B cell (primary cell): ENCODE results near the gene LSP1. TPM values are rescaled to one million over a fixed set of nuclear protein-coding genes. Genes with fewer than 3 reads are reported as not detected.

Experiments
- ATAC-seq: fragments of 200-7000 bp; cut with Tn5 transposase; one replicate; pipeline ENCODE4 v1.10.0; 2021; ENCODE audit warnings: low read depth, mild to moderate bottlenecking, moderate number of reproducible peaks, moderate library complexity
- CTCF ChIA-PET: fragments of 350-600 bp; sonication (Branson Sonifier 250); formaldehyde crosslinking; loops from one replicate; lab custom pipeline; 2021; ENCODE audit warnings: antibody characterized with exemption, inconsistent platforms; lab: Charles Lee
- POLR2A ChIA-PET: fragments of 350-600 bp; sonication (Branson Sonifier 250); formaldehyde crosslinking; loops from one replicate; lab custom pipeline; 2021; ENCODE audit warnings: antibody characterized with exemption; lab: Charles Lee
- DNase-seq: peaks from one replicate; pipeline ENCODE4 v3.0.0; 2013
- H2AFZ ChIP-seq: 2 replicates; pipeline ENCODE4 v1.6.1; 2012; ENCODE audit warnings: mild to moderate bottlenecking, low read depth, low read length; ENCODE audit not compliant: insufficient read depth, poor library complexity, severe bottlenecking
- H3K27ac ChIP-seq, 2 donors: 1 replicate in 1 of 2; 2 replicates in 1 of 2; pipeline ENCODE4 v1.5.1; 2012 to 2013; ENCODE audit warnings: low read length in 2 of 2, mild to moderate bottlenecking in 2 of 2, moderate library complexity in 1 of 2
- H3K27me3 ChIP-seq, 4 experiments: fragments of 200-600 bp in 1 of 4; sonication (generic) in 1 of 4; replicated peaks in 1 of 4; 1 replicate in 2 of 4; 2 replicates in 2 of 4; pipeline versions ENCODE4 v1.6.1 to v1.7.0; 2013 to 2016; ENCODE audit warnings: low read length in 3 of 4, mild to moderate bottlenecking in 2 of 4, mixed read lengths in 1 of 4, moderate library complexity in 1 of 4; ENCODE audit not compliant: insufficient read depth in 4 of 4, control insufficient read depth in 3 of 4; ENCODE audit errors: control extremely low read depth in 1 of 4
- H3K36me3 ChIP-seq, 2 experiments: replicated peaks in 1 of 2; 1 replicate in 1 of 2; 2 replicates in 1 of 2; pipeline versions ENCODE4 v1.6.1 to v1.7.1; 2013; ENCODE audit warnings: low read length in 1 of 2; ENCODE audit not compliant: insufficient read depth in 2 of 2, control insufficient read depth in 1 of 2; ENCODE audit errors: control extremely low read depth in 1 of 2, extremely low read depth in 1 of 2
- H3K4me1 ChIP-seq, 2 donors: fragments of 200-600 bp in 1 of 2; sonication (generic) in 1 of 2; 1 replicate in 1 of 2; 2 replicates in 1 of 2; pipeline versions ENCODE4 v1.5.1 to v1.6.1; 2013 to 2017; ENCODE audit warnings: low read length in 2 of 2; ENCODE audit not compliant: control insufficient read depth in 2 of 2, insufficient read depth in 2 of 2
- H3K4me2 ChIP-seq: replicated peaks from 2 replicates; pipeline ENCODE3; 2012; ENCODE audit warnings: mild to moderate bottlenecking, low read depth, low read length; ENCODE audit not compliant: poor library complexity, severe bottlenecking
- H3K4me3 ChIP-seq, 5 experiments: fragments of 200-600 bp in 1 of 5; sonication (generic) in 1 of 5; 1 replicate in 3 of 5; 2 replicates in 2 of 5; pipeline versions ENCODE4 v1.5.1 to v1.7.0; 2011 to 2016; ENCODE audit warnings: low read length in 4 of 5, mild to moderate bottlenecking in 4 of 5, low read depth in 2 of 5, control low read depth in 1 of 5, moderate library complexity in 1 of 5; ENCODE audit not compliant: insufficient read depth in 1 of 5; ENCODE audit errors: control extremely low read depth in 1 of 5, extremely low read depth in 1 of 5
- H3K79me2 ChIP-seq: fragments of 200-600 bp; sonication (generic); one replicate; pipeline ENCODE4 v1.6.0; 2016; ENCODE audit warnings: low read length; ENCODE audit not compliant: control insufficient read depth, insufficient read depth
- H3K9ac ChIP-seq: fragments of 200-600 bp; sonication (generic); 2 replicates; pipeline ENCODE4 v1.6.1; 2017; ENCODE audit warnings: mild to moderate bottlenecking, low read length, moderate library complexity
- H3K9me3 ChIP-seq, 3 donors: one replicate each; pipeline versions ENCODE4 v1.6.1 to v1.7.1; 2013; ENCODE audit warnings: low read length in 2 of 3; ENCODE audit not compliant: control insufficient read depth in 2 of 3, insufficient read depth in 1 of 3; ENCODE audit errors: control extremely low read depth in 1 of 3
- H4K20me1 ChIP-seq: 2 replicates; pipeline ENCODE4 v1.6.0; 2012; ENCODE audit warnings: mild to moderate bottlenecking, low read length; ENCODE audit not compliant: insufficient read depth, control insufficient read depth, poor library complexity, severe bottlenecking
- H3K27ac Mint-ChIP-seq: one replicate; pipeline ENCODE4 v1.8.0; 2021; ENCODE audit warnings: mixed read lengths
- H3K27me3 Mint-ChIP-seq: one replicate; pipeline ENCODE4 v1.8.0; 2021; ENCODE audit warnings: mixed read lengths
- H3K4me1 Mint-ChIP-seq: one replicate; pipeline ENCODE4 v1.8.0; 2021; ENCODE audit warnings: mixed read lengths
- H3K4me3 Mint-ChIP-seq: one replicate; pipeline ENCODE4 v1.8.0; 2021; ENCODE audit warnings: mixed read lengths
- H3K9me3 Mint-ChIP-seq: one replicate; pipeline ENCODE4 v1.8.0; 2022; ENCODE audit warnings: mixed read lengths; ENCODE audit not compliant: insufficient read depth
- EZH2 ChIP-seq: IDR thresholded peaks from 2 replicates; pipeline ENCODE4 v1.6.1; 2012; ENCODE audit warnings: borderline replicate concordance, low read depth, mild to moderate bottlenecking, moderate library complexity, low read length; ENCODE audit not compliant: insufficient read depth, poor library complexity, severe bottlenecking
- WGBS: methylation state at CpG from one replicate; pipeline ENCODE4 v1.1.5; 2013; ENCODE audit warnings: missing lambda C conversion rate; ENCODE audit not compliant: insufficient coverage; 5-methylcytosine and 5-hydroxymethylcytosine counted together
- intact Hi-C: fragments of 100-400 bp; cut with micrococcal nuclease; formaldehyde crosslinking; loops from one replicate; pipeline ENCODE4 v1.10.0; 2022
- polyA plus RNA-seq: library from polyadenylated mRNA; depleted of rRNA; stranded (reverse); fragments of >200 nt; gene quantifications from 2 replicates; pipeline ENCODE4 v1.2.3, GENCODE V29; 2012
- total RNA-seq, 2 donors: library from RNA; stranded (reverse); fragments of 120-200 nt in 1 of 2; gene quantifications; 1 replicate in 1 of 2; 2 replicates in 1 of 2; pipeline versions ENCODE4 v1.2.3 to v1.2.4, GENCODE V29; 2013 to 2022
- TF ChIP-seq, protein P1 (sequence below): fragments of 200-600 bp; IDR thresholded peaks from one replicate; pipeline ENCODE4 v1.8.0; 2022; ENCODE audit warnings: antibody characterized with exemption, mild to moderate bottlenecking

Gene LSP1
- total and polyA plus RNA-seq, 2 donors (not counting 1 experiment from before 2014, with no cell fraction given), result 249 to 446 TPM

DNA sequence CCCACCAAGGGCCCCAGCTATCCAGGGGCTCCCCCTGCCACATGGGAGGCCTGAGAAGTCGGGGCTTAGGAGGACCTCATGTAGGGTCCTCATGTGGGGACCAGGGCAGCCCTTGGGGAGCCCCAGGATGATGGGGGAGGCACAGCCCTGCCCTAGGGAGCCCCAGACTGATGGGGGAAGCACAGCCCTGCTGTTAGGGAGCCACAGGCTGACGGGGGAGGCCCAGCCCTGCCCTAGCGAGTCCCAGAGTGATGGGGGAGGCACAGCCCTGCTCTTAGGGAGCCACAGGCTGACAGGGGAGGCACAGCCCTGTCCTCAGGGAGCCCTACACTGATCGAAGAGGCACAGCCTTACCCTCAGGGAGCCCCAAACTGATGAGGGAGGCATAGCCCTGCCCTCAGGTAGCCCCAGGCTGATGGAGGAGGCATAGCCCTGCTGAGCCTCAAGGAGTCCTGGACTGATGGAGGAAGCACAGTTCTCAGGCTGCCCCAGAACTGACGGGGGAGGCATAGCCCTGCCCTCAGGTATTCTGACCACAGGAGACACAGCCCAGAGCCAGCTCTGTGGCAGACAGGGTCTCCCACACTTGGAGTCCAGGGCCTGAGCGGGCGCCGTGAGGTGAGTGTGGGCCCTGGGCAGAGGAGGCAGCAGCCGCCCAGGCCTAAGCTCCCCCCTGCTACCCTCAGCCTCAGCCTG, 28.0 kb downstream of the LSP1 start:
- CTCF ChIA-PET, result interaction anchor here (0.8 to 3.3 kb wide), 10 partner anchors 9 to 270 kb away, joined by 3 to 104 read pairs (median 7); partner anchors contain the start of genes H19, LSP1 and TNNI2
- no peak overlapping the region for H3K4me3 ChIP-seq
- Mint-ChIP-seq H3K4me3 (no peak overlapping the region), H3K27me3 (no peaks in the 10 kb centered on the region), H3K4me1 (peaks cover 49% of the 10 kb centered on the region), H3K9me3 (no peaks in the 10 kb centered on the region), H3K27ac (peak overlapping the region; percentile 53)
- 77% methylated on average over 9 of the region's 9 CpGs for WGBS
- ATAC-seq, result no peak
- peaks cover 100% of the 10 kb centered on the region for H4K20me1 ChIP-seq
- no peaks in the 10 kb centered on the region for H3K27me3 ChIP-seq
- peak; percentile 48 for DNase-seq
- peak overlapping the region; percentile 15 to 72 for H3K27ac ChIP-seq
- TF ChIP-seq EZH2, result no peak
- TF ChIP-seq, protein P1, sequence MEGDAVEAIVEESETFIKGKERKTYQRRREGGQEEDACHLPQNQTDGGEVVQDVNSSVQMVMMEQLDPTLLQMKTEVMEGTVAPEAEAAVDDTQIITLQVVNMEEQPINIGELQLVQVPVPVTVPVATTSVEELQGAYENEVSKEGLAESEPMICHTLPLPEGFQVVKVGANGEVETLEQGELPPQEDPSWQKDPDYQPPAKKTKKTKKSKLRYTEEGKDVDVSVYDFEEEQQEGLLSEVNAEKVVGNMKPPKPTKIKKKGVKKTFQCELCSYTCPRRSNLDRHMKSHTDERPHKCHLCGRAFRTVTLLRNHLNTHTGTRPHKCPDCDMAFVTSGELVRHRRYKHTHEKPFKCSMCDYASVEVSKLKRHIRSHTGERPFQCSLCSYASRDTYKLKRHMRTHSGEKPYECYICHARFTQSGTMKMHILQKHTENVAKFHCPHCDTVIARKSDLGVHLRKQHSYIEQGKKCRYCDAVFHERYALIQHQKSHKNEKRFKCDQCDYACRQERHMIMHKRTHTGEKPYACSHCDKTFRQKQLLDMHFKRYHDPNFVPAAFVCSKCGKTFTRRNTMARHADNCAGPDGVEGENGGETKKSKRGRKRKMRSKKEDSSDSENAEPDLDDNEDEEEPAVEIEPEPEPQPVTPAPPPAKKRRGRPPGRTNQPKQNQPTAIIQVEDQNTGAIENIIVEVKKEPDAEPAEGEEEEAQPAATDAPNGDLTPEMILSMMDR, result no peak
- peak overlapping the region; percentile 61 for H3K4me2 ChIP-seq
- intact Hi-C loops, result loop anchor here (2.0 to 5.0 kb wide), 3 partner anchors 28 to 271 kb away; partner anchors contain the start of genes LSP1 and TNNT3
- peaks cover 44% of the 10 kb centered on the region for H3K79me2 ChIP-seq
- no peaks in the 10 kb centered on the region for H3K9me3 ChIP-seq
- peaks cover 11 to 54% of the 10 kb centered on the region in 2 experiments for H3K36me3 ChIP-seq
- POLR2A ChIA-PET, result interaction anchor here (2.8 kb wide), 1 partner anchor 42 kb away, joined by 9 read pairs; the partner anchor contains the start of gene TNNI2
- H2AFZ ChIP-seq, result no peak overlapping the region
- H3K4me1 ChIP-seq, result peaks cover 36 to 59% of the 10 kb centered on the region in 2 donors
- no peak overlapping the region for H3K9ac ChIP-seq
